A549 (cell line): ENCODE data around the gene UMOD. TPM values are rescaled to one million over a fixed set of nuclear protein-coding genes. Genes with fewer than 3 reads are reported as not detected.
A peak's percentile ranks its signal among the peaks of the same experiment; 100 is the strongest.

Experiments used
- ATAC-seq, 2 experiments: fragments of 200-7000 bp in 1 of 2; fragments of >200 bp in 1 of 2; cut with Nextera tagmentation in 1 of 2; cut with Tn5 transposase in 1 of 2; 3 replicates each; pipeline versions ENCODE4 v1.8.0 to v1.9.1; 2018 to 2020; ENCODE audit warnings: mild to moderate bottlenecking in 1 of 2, moderate library complexity in 1 of 2
- CTCF ChIA-PET: fragments of 300-600 bp; sonication (Branson Sonifier 250); formaldehyde crosslinking; extraction: SDS; loops from one replicate; lab custom pipeline; 2021; ENCODE audit warnings: antibody characterized with exemption, inconsistent platforms; lab: Yijun Ruan, JAX
- POLR2A ChIA-PET: fragments of 350-600 bp; formaldehyde crosslinking; extraction: SDS; loops from one replicate; lab custom pipeline; 2021; ENCODE audit warnings: antibody characterized with exemption, inconsistent platforms; lab: Yijun Ruan, JAX
- DNase-seq, 2 experiments: peaks; one replicate each; pipeline versions ENCODE4 v3.0.0 to v3.0.0-alpha.2; 2011 to 2016; ENCODE audit warnings: low read depth in 1 of 2, low spot score in 1 of 2
- FAIRE-seq: peaks from 2 replicates; lab custom pipeline; 2011; peaks lifted over from hg19 to GRCh38; lab: Jason Lieb, UNC
- H3K27ac ChIP-seq, 2 experiments: fragments of >200 bp; sonication (Bioruptor Twin); formaldehyde crosslinking; 3 replicates each; pipeline ENCODE4 v1.5.1; 2016 to 2017
- H3K4me1 ChIP-seq: fragments of >200 bp; sonication (Bioruptor Twin); formaldehyde crosslinking; 3 replicates; pipeline ENCODE4 v1.6.1; 2016
- H3K4me2 ChIP-seq: fragments of >200 bp; sonication (Bioruptor Twin); formaldehyde crosslinking; 3 replicates; pipeline ENCODE4 v1.6.1; 2016
- H3K4me3 ChIP-seq: fragments of >200 bp; sonication (Bioruptor Twin); formaldehyde crosslinking; 3 replicates; pipeline ENCODE4 v1.5.1; 2016
- H3K9me3 ChIP-seq: fragments of >200 bp; sonication (Bioruptor Twin); formaldehyde crosslinking; 3 replicates; pipeline ENCODE4 v1.6.1; 2016
- CHD4 ChIP-seq: fragments of 200-600 bp; sonication (generic); IDR thresholded peaks from 2 replicates; pipeline ENCODE4 v1.6.1; 2016; ENCODE audit warnings: antibody characterized with exemption, mild to moderate bottlenecking, borderline replicate concordance
- CTCF ChIP-seq: fragments of >200 bp; sonication (Bioruptor Twin); formaldehyde crosslinking; IDR thresholded peaks from 3 replicates; pipeline ENCODE4 v1.5.1; 2016
- HMGXB4 ChIP-seq: fragments of 250-450 bp; sonication (Bioruptor Pico); IDR thresholded peaks from 2 replicates; pipeline ENCODE4 v1.5.0; 2021; ENCODE audit warnings: mild to moderate bottlenecking, moderate library complexity, borderline replicate concordance
- KDM5A ChIP-seq: fragments of 200-600 bp; sonication (generic); IDR thresholded peaks from 2 replicates; pipeline ENCODE4 v1.6.1; 2016; ENCODE audit warnings: antibody characterized with exemption, mild to moderate bottlenecking
- MYC ChIP-seq: IDR thresholded peaks from 2 replicates; pipeline ENCODE4 v1.6.1; 2012; ENCODE audit warnings: mild to moderate bottlenecking, inconsistent platforms, low read length, improper control_type of control experiment, borderline replicate concordance
- POLR2AphosphoS2 ChIP-seq: conservative IDR thresholded peaks from 2 replicates; pipeline ENCODE4 v1.6.1; 2012; ENCODE audit warnings: low read length, improper control_type of control experiment, inconsistent platforms
- RAD21 ChIP-seq, 2 experiments: fragments of >200 bp in 1 of 2; sonication (Bioruptor Twin) in 1 of 2; formaldehyde crosslinking in 1 of 2; IDR thresholded peaks in 1 of 2; conservative IDR thresholded peaks in 1 of 2; 2 replicates in 1 of 2; 3 replicates in 1 of 2; pipeline ENCODE4 v1.6.1; 2012 to 2018; ENCODE audit warnings: inconsistent platforms in 1 of 2
- REST ChIP-seq: fragments of 200-600 bp; sonication (generic); IDR thresholded peaks from 2 replicates; pipeline ENCODE4 v1.6.1; 2016; ENCODE audit warnings: antibody characterized with exemption, mild to moderate bottlenecking, moderate library complexity
- SMC3 ChIP-seq: fragments of >200 bp; sonication (Bioruptor Twin); formaldehyde crosslinking; IDR thresholded peaks from 3 replicates; pipeline ENCODE4 v1.6.1; 2018; ENCODE audit warnings: inconsistent platforms
- SREBF2 ChIP-seq: fragments of 450-650 bp; IDR thresholded peaks from 2 replicates; pipeline ENCODE4 v1.6.1; 2014; ENCODE audit warnings: mild to moderate bottlenecking, moderate library complexity
- ZC3H11A ChIP-seq: fragments of 450-650 bp; IDR thresholded peaks from 2 replicates; pipeline ENCODE4 v1.6.1; 2014; ENCODE audit warnings: antibody characterized with exemption, mild to moderate bottlenecking
- whole genome bisulfite sequencing: methylation state at CpG from one replicate; pipeline ENCODE4 v1.1.6; 2017; ENCODE audit errors: missing lambda C conversion rate; 5-methylcytosine and 5-hydroxymethylcytosine counted together
- polyA plus RNA-seq, 4 experiments: library from polyadenylated mRNA; depleted of rRNA in 3 of 4; stranded (reverse); fragments of >200 nt; fragmentation: RNase III in 1 of 4; extraction: RNeasy Plus Mini Kit Qiagen cat#74134 plus additional on column Dnase treatment in 1 of 4; gene quantifications; 2 replicates in 3 of 4; 3 replicates in 1 of 4; pipeline ENCODE4 v1.2.3, GENCODE V29; 2011 to 2017

Gene UMOD
- polyA plus RNA-seq, 2 of the 4 experiments (the other 2 are of a cell fraction) = not detected

GRCh38 chr16:20387978-20388377, 35.5 kb upstream of the UMOD start:
- no peak for FAIRE-seq

GRCh38 chr16:20385844-20386832, 33.6 kb upstream of the UMOD start:
- H3K27ac ChIP-seq = no peak overlapping the region
- peak; percentile 39 to 50; a peak in 3 of 5 replicates for TF ChIP-seq RAD21 (conservative IDR thresholded peaks at IDR 0.05 in 1 of 2, IDR thresholded peaks at IDR 0.05 in 1 of 2)
- TF ChIP-seq KDM5A = no peak
- TF ChIP-seq CHD4 = no peak
- no peak for TF ChIP-seq POLR2AphosphoS2
- TF ChIP-seq HMGXB4 (CRISPR knock-in tag) = no peak
- TF ChIP-seq SREBF2 = no peak
- peak; percentile 67 for TF ChIP-seq CTCF
- no peak for TF ChIP-seq MYC
- peak; percentile 62 for TF ChIP-seq SMC3
- no peak for TF ChIP-seq REST
- TF ChIP-seq, all 56 proteins: peak for 3
- no peaks in the 10 kb centered on the region for H3K4me1 ChIP-seq
- ATAC-seq (peak in 1 of 2 experiments; percentile 70; a peak in 3 of 6 replicates), FAIRE-seq (no peak), DNase-seq (peak; percentile 45 to 65)
- H3K9me3 ChIP-seq = no peaks in the 10 kb centered on the region
- ChIA-PET POLR2A (interaction anchor here (0.6 kb wide), 1 partner anchor 73 kb away, joined by 5 read pairs; no protein-coding TSS in a partner anchor), CTCF (interaction anchor here (0.6 to 10.7 kb wide), 25 partner anchors 8 to 672 kb away, joined by 3 to 374 read pairs (median 4); partner anchors contain the start of gene PDILT)
- 37% methylated on average over 29 of the region's 30 CpGs for WGBS
- H3K4me2 ChIP-seq = no peak overlapping the region
- no peak overlapping the region for H3K4me3 ChIP-seq

More at GRCh38 chr16:20387978-20388377, 35.5 kb upstream of the UMOD start:
- CTCF ChIA-PET = interaction anchor here (6.6 to 10.7 kb wide), 2 partner anchors 14 to 482 kb away, joined by 76 to 374 read pairs; no protein-coding TSS in a partner anchor
- no peak for ATAC-seq
- Histone ChIP-seq H3K4me3 (no peak overlapping the region), H3K27ac (no peak overlapping the region)
- no peak for TF ChIP-seq MYC
- no peak for TF ChIP-seq ZC3H11A
- TF ChIP-seq, all 56 proteins: peak for 0
- no peak for DNase-seq
- Histone ChIP-seq H3K4me2 (no peak overlapping the region), H3K4me1 (no peaks in the 10 kb centered on the region), H3K9me3 (no peaks in the 10 kb centered on the region)
- WGBS = 84% methylated on average over 3 of the region's 3 CpGs
- POLR2A ChIA-PET = no interaction called here
